NCI-H1105 (cell line): Measurements from ENCODE around the gene TBX3.

Experiments used
- DNase-seq: peaks from one replicate; lab custom pipeline; 2025; lab: John Stamatoyannopoulos, UW

TBX3 gene

GRCh38 chr12:114696443-114697242 lies 12.7 kb upstream of the TBX3 start:
- no peak for DNase-seq

DNA sequence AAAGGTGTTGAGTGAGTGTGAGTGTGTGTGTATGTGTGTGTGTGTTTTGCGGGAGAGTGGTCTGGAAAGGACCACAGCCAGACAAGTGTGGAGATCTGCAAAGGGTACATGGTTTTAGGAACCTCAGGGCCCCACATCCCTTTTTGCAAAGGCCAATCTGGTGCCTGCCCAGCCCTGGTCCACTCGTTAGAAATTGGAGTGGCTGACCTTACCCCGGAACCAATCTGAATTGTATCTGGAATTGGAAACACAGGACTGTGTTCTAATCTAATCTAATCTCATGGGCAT lies 11.3 kb upstream of the TBX3 start:
- no peak for DNase-seq

DNA sequence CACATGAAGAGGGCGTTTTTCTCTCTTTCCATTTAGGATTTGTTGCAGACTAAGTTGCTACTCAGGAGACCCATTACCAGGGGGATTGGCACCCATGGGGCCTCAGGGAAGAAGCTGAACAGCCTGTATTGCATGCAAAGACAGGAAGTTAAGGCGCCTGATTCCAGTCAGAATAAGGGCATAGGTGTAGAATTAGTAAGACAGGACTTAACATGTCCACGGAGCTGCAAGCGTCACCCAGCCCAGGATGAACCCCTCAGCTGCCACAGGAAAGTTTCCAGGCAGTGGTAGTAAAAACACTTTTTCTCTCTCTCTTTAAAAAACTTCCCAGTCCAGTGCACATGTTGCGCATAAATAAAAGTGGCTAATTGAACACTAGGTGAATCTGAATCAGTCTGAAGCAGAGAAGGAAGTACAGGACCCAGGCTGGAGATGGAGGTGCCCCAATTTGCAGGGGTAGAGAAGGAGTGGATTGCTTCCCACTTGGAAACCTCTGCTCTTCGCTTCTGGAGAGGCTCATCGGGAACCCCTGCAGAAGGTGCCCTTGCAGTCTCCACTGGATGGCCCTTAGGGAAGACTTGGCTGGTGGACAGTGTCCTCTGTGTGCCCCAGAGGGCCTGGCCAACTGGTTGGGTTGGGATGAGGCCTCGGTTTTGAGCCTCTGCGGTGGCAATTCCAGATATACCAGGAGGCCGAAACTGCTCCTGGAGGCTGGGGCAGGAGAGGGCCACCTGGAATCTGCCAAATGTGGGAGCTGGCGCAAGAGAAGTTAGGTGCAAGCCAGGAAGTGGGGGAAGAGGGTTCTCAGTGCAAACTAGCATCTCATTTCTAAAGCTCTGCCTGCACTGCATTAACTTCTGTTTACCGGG lies 10.7 kb upstream of the TBX3 start:
- DNase-seq: peak; percentile 87

GRCh38 chr12:114693532-114693931 lies 9.6 kb upstream of the TBX3 start:
- no peak for DNase-seq

- DNase-seq: no peak
Measured at GRCh38 chr12:114693059-114693531, 9.1 kb upstream of the TBX3 start.

DNA sequence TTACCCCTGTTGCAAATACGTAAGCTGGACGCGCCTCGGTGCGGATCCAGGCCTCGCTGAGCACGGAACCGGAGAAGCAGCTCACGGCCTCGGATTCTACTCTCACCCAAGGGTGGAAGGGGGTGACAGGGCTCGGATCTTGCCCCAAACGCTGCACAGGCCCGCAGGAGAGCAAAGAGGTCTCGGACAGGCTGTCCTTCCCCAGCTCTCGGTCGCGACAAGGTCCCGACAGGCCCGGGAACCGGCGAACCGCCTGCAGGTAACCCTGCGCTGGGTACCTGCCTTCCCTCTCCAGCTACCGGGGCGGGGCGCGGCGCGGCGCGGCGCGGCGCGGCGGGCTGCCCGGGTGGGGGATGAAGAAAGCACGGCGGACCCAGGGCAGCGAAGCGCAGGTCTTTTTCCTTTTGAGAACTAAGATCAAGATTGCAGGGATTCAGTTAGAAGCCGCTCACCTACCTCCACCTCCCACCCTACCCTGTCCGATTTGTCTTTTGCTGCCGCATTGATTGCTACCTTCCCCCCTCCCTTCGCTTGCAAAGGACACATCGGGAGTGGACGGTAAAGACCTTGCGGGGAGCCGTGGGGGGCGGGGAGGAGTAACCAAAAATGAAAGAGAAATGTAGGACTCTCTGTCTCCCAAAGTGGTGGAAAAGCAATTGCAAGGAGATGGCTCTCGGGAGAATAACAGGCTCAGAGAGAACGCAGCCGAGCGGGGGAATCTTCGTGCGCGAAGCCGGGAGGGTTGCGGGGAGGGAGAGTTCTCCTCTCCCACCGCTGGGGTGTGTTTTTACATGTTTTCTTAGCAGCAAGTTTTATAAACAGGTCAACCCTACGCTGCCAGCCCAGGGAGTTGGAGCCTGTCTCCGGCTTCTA lies 8.4 kb upstream of the TBX3 start:
- DNase-seq: no peak

- DNase-seq: no peak
Measured at GRCh38 chr12:114691763-114692185, 7.8 kb upstream of the TBX3 start.

GRCh38 chr12:114691196-114691595 lies 7.2 kb upstream of the TBX3 start:
- DNase-seq: no peak

DNA sequence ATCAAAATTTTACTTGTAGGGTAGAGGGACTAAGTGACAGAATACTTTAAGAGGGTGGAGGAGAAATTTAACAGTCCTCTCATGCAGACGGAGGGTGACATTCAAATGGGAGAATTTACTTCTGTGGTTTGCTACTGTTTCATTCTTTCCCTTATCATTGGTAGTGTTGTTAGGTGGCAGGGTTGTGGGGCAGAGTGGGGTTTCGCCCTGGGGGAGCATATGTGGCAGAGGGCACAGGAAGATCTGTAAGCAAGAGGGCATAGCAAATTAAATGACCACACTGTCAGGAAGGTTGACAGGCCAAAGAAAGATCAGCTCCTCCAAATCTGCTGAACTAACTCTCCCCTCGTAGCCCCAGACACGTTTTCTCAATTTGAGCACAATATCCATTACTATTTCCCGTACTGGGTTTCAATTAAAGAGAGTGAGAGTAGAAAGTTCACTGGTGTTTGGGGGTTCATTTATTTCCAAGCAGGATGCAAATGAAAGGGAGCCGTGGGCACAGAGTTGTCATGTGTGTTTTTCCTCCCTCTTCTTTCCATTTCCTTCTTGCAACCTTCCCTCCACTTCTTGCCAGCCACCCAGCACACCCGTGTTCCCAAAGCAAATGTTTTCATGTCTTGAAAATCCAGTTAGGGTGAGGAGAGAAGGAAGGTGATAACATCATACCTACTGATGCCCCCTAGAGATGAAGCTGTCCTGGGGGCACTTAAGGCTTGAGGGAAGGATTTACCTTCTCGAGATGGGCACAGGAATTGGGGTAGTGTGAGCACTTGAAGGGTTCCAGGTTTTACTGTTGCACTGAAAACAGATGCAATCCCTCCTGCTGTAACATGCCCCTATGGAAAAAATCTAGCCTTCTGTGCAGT lies 6.5 kb upstream of the TBX3 start:
- no peak for DNase-seq

GRCh38 chr12:114689075-114689994 lies 5.4 kb upstream of the TBX3 start:
- no peak for DNase-seq

- DNase-seq: no peak
Measured at GRCh38 chr12:114688256-114688845, 4.4 kb upstream of the TBX3 start.

DNA sequence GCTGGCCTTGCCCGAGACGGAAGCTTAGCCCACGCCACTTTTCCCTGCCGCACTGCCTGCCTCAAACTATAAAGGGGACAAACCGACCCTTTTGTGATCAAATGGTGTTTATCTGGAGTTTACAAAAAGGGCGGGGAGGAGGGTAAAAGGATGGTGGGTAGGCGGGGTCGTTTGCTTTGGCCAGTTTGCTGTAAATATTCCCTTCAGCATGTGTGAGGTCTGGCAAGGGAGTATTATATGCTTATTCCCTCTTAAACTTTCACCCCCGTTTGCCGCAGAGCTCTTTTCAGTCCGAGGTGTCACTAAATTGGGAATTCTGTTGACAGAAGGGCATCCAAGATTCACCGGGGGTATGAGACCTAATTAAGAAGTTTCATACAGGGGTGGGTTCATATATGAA lies 3.8 kb upstream of the TBX3 start:
- DNase-seq: no peak

- DNase-seq: no peak
Measured at GRCh38 chr12:114686773-114687500, 3.0 kb upstream of the TBX3 start.

GRCh38 chr12:114686426-114686772 lies 2.4 kb upstream of the TBX3 start:
- DNase-seq: no peak

DNA sequence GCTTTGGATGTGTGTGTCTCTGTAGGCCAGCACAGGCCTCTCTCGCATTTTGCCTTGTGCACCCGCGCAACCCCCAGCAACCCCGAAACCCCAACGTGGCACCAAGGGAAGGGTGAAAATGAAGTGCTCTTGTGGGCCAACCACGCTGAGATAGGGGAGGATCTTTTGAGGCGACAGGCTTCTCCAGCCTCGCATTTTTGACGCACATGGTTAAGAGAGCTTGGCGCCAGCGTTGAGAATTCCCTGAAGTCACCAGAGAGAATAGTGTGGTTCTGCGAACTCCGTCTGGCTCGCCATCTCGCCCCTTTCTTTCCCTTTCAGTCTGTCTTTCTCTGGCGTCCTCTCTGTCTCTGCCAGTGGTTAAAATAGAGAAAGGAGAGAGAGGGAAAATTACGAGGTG lies 1.9 kb upstream of the TBX3 start:
- DNase-seq: no peak

DNA sequence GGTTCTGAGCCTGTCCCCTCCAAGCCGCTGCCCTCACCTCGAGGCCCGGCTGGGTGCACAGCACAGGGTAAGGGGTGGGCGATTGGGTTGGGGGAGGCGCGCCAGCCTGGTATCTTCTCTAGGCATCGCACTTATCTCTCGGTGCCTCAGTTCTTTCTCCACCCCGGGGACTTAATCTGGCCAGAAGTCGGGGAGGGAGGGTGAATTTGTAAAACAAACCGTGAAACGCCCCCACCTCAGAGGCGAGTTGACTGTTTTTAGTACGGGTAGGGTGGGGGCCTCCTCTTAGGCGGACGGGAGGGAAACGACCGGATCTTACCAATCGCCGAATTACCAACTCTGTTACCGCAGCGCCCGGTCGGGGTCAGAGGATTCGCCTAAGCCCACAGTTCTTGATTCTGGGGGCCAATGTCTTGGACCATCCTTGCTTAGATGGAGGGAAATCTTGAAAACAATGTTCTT lies 1.4 kb upstream of the TBX3 start:
- DNase-seq: no peak

- DNase-seq: no peak
Measured at GRCh38 chr12:114684870-114685273, 897 bp upstream of the TBX3 start.

DNA sequence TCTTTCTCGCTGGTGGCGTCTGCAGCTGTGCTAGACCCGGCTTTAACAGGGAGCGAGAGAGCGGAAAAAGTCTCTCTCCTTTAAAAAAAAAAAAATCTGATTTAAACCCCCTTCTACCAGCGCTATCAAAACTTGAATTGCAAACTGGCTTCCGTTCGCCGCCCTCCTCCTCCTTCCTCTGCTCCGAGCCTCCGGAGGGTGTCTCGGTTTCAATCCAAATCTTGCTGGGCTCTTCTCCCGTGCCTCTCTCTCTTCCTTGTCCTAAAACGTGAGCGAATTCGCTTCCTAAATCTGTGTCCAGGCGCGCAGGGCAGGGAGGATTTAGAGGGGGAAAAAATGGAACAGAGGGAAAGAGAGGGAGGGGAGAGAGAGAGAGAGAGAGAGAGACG lies 272 bp downstream of the TBX3 start:
- DNase-seq: no peak
